Ovary (tissue), 9 donors: ENCODE results near the gene PTF1A. TPM values are rescaled to one million over a fixed set of nuclear protein-coding genes. Genes with fewer than 3 reads are reported as not detected.

ENCODE experiments used
- DNase-seq, 5 donors: peaks; one replicate each; pipeline ENCODE4 v3.0.0-alpha.2; 2019 to 2020
- H3K27ac ChIP-seq, 2 donors: fragments of 200-600 bp; one replicate each; pipeline versions ENCODE4 v1.5.1 to v1.8.0; 2019 to 2022
- H3K27me3 ChIP-seq: fragments of 200-600 bp; one replicate; pipeline ENCODE4 v1.8.0; 2022
- H3K36me3 ChIP-seq: fragments of 200-600 bp; sonication (generic); one replicate; pipeline ENCODE4 v1.5.1; 2019
- H3K4me1 ChIP-seq: one replicate; pipeline ENCODE4 v1.8.1; 2013; ENCODE audit warnings: mild to moderate bottlenecking, moderate library complexity; ENCODE audit not compliant: insufficient read depth
- H3K4me3 ChIP-seq: fragments of 200-600 bp; sonication (generic); one replicate; pipeline ENCODE4 v1.5.1; 2017
- H3K9me3 ChIP-seq, 2 donors: fragments of 200-600 bp in 1 of 2; sonication (generic) in 1 of 2; one replicate each; pipeline versions ENCODE4 v1.5.1 to v1.8.1; 2013 to 2019; ENCODE audit warnings: mild to moderate bottlenecking in 1 of 2, moderate library complexity in 1 of 2
- EP300 ChIP-seq: sonication (generic); formaldehyde crosslinking; IDR thresholded peaks from one replicate; pipeline ENCODE4 v1.6.1; 2017; ENCODE audit warnings: antibody characterized with exemption
- POLR2A ChIP-seq: fragments of 450-650 bp; IDR thresholded peaks from one replicate; pipeline ENCODE4 v1.6.1; 2017; ENCODE audit warnings: antibody characterized with exemption, mild to moderate bottlenecking, moderate library complexity
- WGBS, 3 donors: extraction: QIAGEN DNeasy Blood & Tissue Kit in 1 of 3; methylation state at CpG; one replicate each; pipeline versions ENCODE4 v1.1.5 to v1.1.7; 2013 to 2017; 5-methylcytosine and 5-hydroxymethylcytosine counted together
- intact Hi-C, 4 donors: fragments of 100-400 bp; cut with DNase I; formaldehyde crosslinking; loops; one replicate each; pipeline versions ENCODE4 v1.11.0 to v1.15.1; 2022 to 2023
- polyA plus RNA-seq, 2 donors: library from polyadenylated mRNA; stranded (reverse); fragments of 200-250 nt in 1 of 2; fragments of 350-450 nt in 1 of 2; fragmentation: Illumina TruSeq in 1 of 2; extraction: RNeasy Lipid Tissue Mini Kit (QIAGEN cat#74804) in 1 of 2; gene quantifications; one replicate each; pipeline ENCODE4 v1.2.3, GENCODE V29; 2013 to 2014
- total RNA-seq, 7 donors: library from RNA; depleted of rRNA in 2 of 7; stranded (reverse); fragments of >200 nt in 2 of 7; fragmentation: NEBNext Ultra II Directional in 3 of 7; extraction: Animal tissue kit (Norgen Biotek cat#: 25700) in 3 of 7; gene quantifications; one replicate each; pipeline versions ENCODE4 v1.1.0 to v1.2.4, GENCODE V29; 2016 to 2023
- TF ChIP-seq, protein P1 (sequence below), 3 donors: fragments of 450-650 bp in 2 of 3; fragments of 200-600 bp in 1 of 3; IDR thresholded peaks; one replicate each; pipeline versions ENCODE4 v1.5.1 to v1.8.0; 2016 to 2022; ENCODE audit warnings: antibody characterized with exemption in 3 of 3, mild to moderate bottlenecking in 1 of 3
- donor health status: DM: no; HTN: no; CAD: no; lungs with moderate emphysema.
- donor health status: DM: no; HTN: no; CAD: no.
- donor health status: Bipolar disorder and iron deficiency.
- donor health status: DM: yes; HTN: yes; CAD: no.
- donor health status: DM: no; HTN: no; CAD: no.
- donor health status: DM: yes; HTN: yes; CAD: no.

Gene PTF1A
- total and polyA plus RNA-seq, 9 donors, result not detected

DNA sequence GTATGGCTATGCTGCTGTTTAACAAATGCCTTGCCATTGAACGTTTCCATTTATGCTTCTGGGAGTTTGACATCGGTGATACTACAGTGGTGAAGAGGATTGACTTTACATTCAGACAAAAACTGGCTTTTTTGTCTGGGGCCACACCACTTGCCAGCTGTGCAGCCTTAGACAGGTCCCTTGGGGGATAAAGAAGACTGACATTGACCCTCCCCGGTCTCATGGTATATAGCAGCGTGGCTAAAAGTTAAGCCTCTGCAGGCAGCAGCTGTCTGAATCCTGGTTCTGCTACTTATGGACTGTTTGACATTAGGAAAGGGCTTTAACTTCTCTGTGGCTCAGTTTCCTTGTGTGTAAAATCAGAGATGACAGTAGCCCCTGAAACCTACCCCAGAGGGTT lies 42.0 kb upstream of the PTF1A start:
- Histone ChIP-seq H3K27ac (no peak overlapping the region), H3K27me3 (no peaks in the 10 kb centered on the region), H3K4me3 (no peak overlapping the region), H3K9me3 (no peaks in the 10 kb centered on the region), H3K36me3 (no peaks in the 10 kb centered on the region), H3K4me1 (no peaks in the 10 kb centered on the region)
- no peak for DNase-seq
- intact Hi-C loops, result no loop called here
- WGBS, 3 donors, result 83 to 90% (median 87%) methylated on average over 4 of the region's 4 CpGs
- TF ChIP-seq, protein P1, sequence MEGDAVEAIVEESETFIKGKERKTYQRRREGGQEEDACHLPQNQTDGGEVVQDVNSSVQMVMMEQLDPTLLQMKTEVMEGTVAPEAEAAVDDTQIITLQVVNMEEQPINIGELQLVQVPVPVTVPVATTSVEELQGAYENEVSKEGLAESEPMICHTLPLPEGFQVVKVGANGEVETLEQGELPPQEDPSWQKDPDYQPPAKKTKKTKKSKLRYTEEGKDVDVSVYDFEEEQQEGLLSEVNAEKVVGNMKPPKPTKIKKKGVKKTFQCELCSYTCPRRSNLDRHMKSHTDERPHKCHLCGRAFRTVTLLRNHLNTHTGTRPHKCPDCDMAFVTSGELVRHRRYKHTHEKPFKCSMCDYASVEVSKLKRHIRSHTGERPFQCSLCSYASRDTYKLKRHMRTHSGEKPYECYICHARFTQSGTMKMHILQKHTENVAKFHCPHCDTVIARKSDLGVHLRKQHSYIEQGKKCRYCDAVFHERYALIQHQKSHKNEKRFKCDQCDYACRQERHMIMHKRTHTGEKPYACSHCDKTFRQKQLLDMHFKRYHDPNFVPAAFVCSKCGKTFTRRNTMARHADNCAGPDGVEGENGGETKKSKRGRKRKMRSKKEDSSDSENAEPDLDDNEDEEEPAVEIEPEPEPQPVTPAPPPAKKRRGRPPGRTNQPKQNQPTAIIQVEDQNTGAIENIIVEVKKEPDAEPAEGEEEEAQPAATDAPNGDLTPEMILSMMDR (IDR thresholded peaks at IDR 0.05), result no peak
- TF ChIP-seq EP300, result no peak
- TF ChIP-seq POLR2A, result no peak

DNA sequence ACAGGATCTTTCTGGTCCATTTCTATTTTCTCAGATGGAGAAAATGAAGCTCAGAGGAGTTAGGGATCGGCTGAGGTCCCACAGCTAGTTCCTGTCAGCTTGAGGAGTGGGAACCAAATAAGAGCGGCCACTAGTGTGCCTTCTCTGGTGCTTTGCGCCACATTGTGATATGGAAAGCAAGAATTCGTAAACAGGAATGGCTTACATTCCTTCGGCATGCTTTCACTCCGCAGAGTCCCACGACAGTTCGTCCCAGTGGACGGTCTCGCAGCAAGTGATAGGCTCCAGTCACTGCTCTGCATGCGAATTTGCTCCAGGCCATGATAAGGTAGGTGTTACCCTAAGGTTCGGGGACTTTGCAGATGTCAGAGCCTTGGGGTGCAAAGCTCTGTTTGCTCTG lies 41.5 kb upstream of the PTF1A start:
- DNase-seq, result no peak
- H3K36me3 ChIP-seq, result no peaks in the 10 kb centered on the region
- no peak overlapping the region for H3K4me3 ChIP-seq
- TF ChIP-seq, protein P1 (IDR thresholded peaks at IDR 0.05), result no peak
- TF ChIP-seq POLR2A (no peak), EP300 (no peak)
- intact Hi-C loops, result no loop called here
- no peaks in the 10 kb centered on the region for H3K27me3 ChIP-seq
- no peaks in the 10 kb centered on the region for H3K4me1 ChIP-seq
- no peaks in the 10 kb centered on the region for H3K9me3 ChIP-seq
- no peak overlapping the region for H3K27ac ChIP-seq
- 41 to 67% (median 51%) methylated on average over 12 of the region's 12 CpGs for WGBS, 3 donors

DNA sequence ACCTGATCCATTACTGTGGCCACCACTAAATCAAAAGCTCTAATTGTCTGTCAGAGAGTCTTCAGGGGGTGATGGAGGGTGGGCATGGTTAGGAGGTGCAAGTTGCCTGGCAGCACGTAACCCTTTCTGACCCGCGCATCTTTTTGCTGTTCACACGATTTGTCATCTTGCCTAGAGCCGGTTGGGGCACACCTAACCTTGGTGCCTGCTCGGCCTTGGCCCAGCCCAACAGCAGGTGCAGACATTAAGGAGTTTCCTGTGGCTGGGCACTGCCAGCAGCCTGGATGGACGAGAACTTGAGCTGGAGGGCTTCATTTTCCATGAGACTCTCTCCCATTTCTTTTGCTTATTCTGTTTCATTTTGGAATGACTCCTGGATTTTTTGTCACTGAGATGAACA lies 41.0 kb upstream of the PTF1A start:
- Histone ChIP-seq H3K4me3 (no peak overlapping the region), H3K36me3 (no peaks in the 10 kb centered on the region), H3K27ac (no peak overlapping the region), H3K9me3 (no peaks in the 10 kb centered on the region), H3K4me1 (no peaks in the 10 kb centered on the region), H3K27me3 (no peaks in the 10 kb centered on the region)
- DNase-seq, result no peak
- 73 to 80% (median 79%) methylated on average over 7 of the region's 7 CpGs for WGBS, 3 donors
- intact Hi-C loops, result no loop called here
- TF ChIP-seq EP300 (no peak), POLR2A (no peak)
- TF ChIP-seq, protein P1 (IDR thresholded peaks at IDR 0.05), result no peak

DNA sequence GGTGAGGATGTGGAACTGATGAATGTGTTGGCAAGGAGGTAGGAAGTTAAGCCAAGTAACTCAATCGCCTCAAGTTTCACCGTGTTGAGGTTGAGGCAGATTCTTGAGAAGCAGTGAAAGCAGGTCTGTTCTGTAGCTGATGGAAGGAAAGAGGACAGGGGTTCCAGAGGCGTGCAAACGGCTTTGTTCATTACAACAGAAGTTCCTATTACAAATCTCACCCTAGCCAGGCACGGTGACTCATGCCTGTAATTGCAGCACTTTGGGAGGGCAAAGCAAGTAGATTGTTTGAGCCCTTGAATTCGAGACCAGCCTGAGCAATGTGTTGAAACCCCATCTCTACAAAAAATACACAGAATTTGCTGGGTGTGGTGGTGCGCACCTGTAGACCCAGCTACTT lies 36.9 kb upstream of the PTF1A start:
- Histone ChIP-seq H3K27ac (no peak overlapping the region), H3K4me1 (no peaks in the 10 kb centered on the region), H3K9me3 (no peaks in the 10 kb centered on the region), H3K27me3 (no peaks in the 10 kb centered on the region), H3K4me3 (no peak overlapping the region), H3K36me3 (no peaks in the 10 kb centered on the region)
- WGBS, 3 donors, result 76 to 86% (median 83%) methylated on average over 7 of the region's 7 CpGs
- intact Hi-C loops, result no loop called here
- no peak for DNase-seq
- TF ChIP-seq, protein P1 (IDR thresholded peaks at IDR 0.05), result no peak
- TF ChIP-seq POLR2A (no peak), EP300 (no peak)
